ENCODE data around the gene TOX3. TPM values are rescaled to one million over a fixed set of nuclear protein-coding genes. Genes with fewer than 3 reads are reported as not detected.

The TOX3 gene
- total and polyA plus RNA-seq, 9 donors, result 0.44 to 2.2 (median 1.5) TPM

DNA sequence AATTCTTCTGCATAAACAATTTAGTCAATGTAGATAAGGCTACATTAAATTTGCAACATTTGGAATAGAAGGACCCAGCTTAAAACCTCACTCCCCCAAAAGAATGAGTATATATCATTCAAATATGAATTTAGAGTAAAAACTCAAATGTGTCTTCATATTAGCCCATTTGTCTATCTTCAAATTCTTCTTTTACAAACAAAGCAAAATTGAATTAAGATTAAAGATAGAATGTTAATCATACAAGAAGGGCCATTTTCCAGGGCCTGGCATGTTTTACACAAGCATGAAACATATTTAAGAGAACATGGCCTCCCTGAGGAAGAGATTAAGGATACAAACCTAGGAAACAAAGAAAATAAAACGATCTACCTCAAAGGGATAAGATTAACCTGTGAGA, 8.4 kb downstream of the TOX3 start:
- Histone ChIP-seq H3K27me3 (ENCODE audit: control insufficient read depth, insufficient read depth, low read length) (peaks cover 2% of the 10 kb centered on the region), H3K4me1 (ENCODE audit: control insufficient read depth, insufficient read depth, low read length) (no peaks in the 10 kb centered on the region), H3K9me3 (replicated peaks; ENCODE audit: control insufficient read depth, low read depth, low read length) (no peaks in the 10 kb centered on the region), H3K27ac (ENCODE audit: low read length) (no peak overlapping the region), H3K4me3 (ENCODE audit: low read length) (no peak overlapping the region), H3K36me3 (ENCODE audit: control insufficient read depth, insufficient read depth, low read length) (no peaks in the 10 kb centered on the region)
- no peak for DNase-seq
- WGBS (ENCODE audit: insufficient coverage), result no CpG with 5 or more reads among the region's 1 CpG

GRCh38 chr16:52537516-52537915, 9.4 kb downstream of the TOX3 start:
- Histone ChIP-seq H3K36me3 (ENCODE audit: control insufficient read depth, insufficient read depth, low read length) (no peaks in the 10 kb centered on the region), H3K27ac (ENCODE audit: low read length) (no peak overlapping the region), H3K27me3 (ENCODE audit: control insufficient read depth, insufficient read depth, low read length) (no peaks in the 10 kb centered on the region), H3K9me3 (replicated peaks; ENCODE audit: control insufficient read depth, low read depth, low read length) (no peaks in the 10 kb centered on the region), H3K4me1 (ENCODE audit: control insufficient read depth, insufficient read depth, low read length) (no peaks in the 10 kb centered on the region), H3K4me3 (ENCODE audit: low read length) (no peak overlapping the region)
- 72% methylated on average over 3 of the region's 3 CpGs for WGBS (ENCODE audit: insufficient coverage)
- peak; percentile 10 for DNase-seq

DNA sequence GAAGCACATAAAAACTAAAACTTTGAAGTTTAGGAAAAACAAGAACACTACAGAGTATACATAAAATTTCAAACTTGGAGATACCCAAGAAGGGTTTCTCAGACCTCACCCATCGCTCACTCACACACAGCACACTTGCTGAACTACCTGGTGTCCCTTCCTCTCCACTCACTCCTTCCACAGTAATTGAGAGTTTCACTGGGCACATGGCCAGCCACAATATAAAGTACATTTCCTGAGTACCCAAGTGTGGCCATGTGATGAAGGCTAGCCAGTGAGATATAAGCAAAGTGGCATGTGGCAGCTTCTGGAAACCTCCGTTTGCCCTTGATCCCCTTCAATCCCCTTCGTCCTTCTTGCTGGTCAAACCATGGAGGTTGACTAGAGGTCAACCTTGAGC, 11.9 kb downstream of the TOX3 start:
- Histone ChIP-seq H3K27ac (ENCODE audit: low read length) (no peak overlapping the region), H3K27me3 (ENCODE audit: control insufficient read depth, insufficient read depth, low read length) (no peaks in the 10 kb centered on the region), H3K4me1 (ENCODE audit: control insufficient read depth, insufficient read depth, low read length) (no peaks in the 10 kb centered on the region), H3K4me3 (ENCODE audit: low read length) (no peak overlapping the region), H3K9me3 (replicated peaks; ENCODE audit: control insufficient read depth, low read depth, low read length) (no peaks in the 10 kb centered on the region), H3K36me3 (ENCODE audit: control insufficient read depth, insufficient read depth, low read length) (no peaks in the 10 kb centered on the region)
- DNase-seq, result no peak
- no CpG with 5 or more reads among the region's 3 CpGs for WGBS (ENCODE audit: insufficient coverage)

GRCh38 chr16:52533296-52533695, 13.6 kb downstream of the TOX3 start:
- Histone ChIP-seq H3K27me3 (ENCODE audit: control insufficient read depth, insufficient read depth, low read length) (no peaks in the 10 kb centered on the region), H3K9me3 (replicated peaks; ENCODE audit: control insufficient read depth, low read depth, low read length) (no peaks in the 10 kb centered on the region), H3K4me3 (ENCODE audit: low read length) (no peak overlapping the region), H3K27ac (ENCODE audit: low read length) (no peak overlapping the region), H3K36me3 (ENCODE audit: control insufficient read depth, insufficient read depth, low read length) (no peaks in the 10 kb centered on the region), H3K4me1 (ENCODE audit: control insufficient read depth, insufficient read depth, low read length) (no peaks in the 10 kb centered on the region)
- DNase-seq, result no peak
- WGBS (ENCODE audit: insufficient coverage), result no CpG with 5 or more reads among the region's 1 CpG

- Histone ChIP-seq H3K36me3 (ENCODE audit: control insufficient read depth, insufficient read depth, low read length) (no peaks in the 10 kb centered on the region), H3K4me1 (ENCODE audit: control insufficient read depth, insufficient read depth, low read length) (no peaks in the 10 kb centered on the region), H3K27ac (ENCODE audit: low read length) (no peak overlapping the region), H3K4me3 (ENCODE audit: low read length) (no peak overlapping the region), H3K9me3 (replicated peaks; ENCODE audit: control insufficient read depth, low read depth, low read length) (no peaks in the 10 kb centered on the region), H3K27me3 (ENCODE audit: control insufficient read depth, insufficient read depth, low read length) (no peaks in the 10 kb centered on the region)
- DNase-seq, result no peak
- WGBS (ENCODE audit: insufficient coverage), result 91% methylated on average over 7 of the region's 8 CpGs
Measured at GRCh38 chr16:52532384-52532783, 14.6 kb downstream of the TOX3 start.

DNA sequence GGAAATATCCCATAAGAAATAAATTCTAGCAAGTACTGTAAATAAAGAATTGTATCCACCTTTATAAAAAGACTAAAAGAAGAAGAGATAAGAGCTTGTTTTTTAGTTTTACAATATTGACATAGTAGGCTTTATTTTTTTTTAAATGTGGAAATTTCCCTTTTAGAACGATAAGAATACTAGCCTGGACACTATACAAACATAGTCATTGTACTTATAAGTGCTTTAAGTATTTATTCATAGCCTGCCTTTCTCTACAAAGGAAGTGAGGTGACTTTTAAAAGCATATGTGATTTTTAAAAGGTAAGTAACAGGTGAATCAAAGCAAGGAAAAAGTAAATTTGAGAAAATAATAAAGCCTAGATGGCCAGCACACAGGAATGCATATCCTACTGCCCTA, 17.7 kb downstream of the TOX3 start:
- no peaks in the 10 kb centered on the region for H3K4me1 ChIP-seq (ENCODE audit: control insufficient read depth, insufficient read depth, low read length)
- no peaks in the 10 kb centered on the region for H3K36me3 ChIP-seq (ENCODE audit: control insufficient read depth, insufficient read depth, low read length)
- DNase-seq, result no peak
- no CpG with 5 or more reads among the region's 1 CpG for WGBS (ENCODE audit: insufficient coverage)
- H3K27ac ChIP-seq (ENCODE audit: low read length), result no peak overlapping the region
- no peaks in the 10 kb centered on the region for H3K9me3 ChIP-seq (replicated peaks; ENCODE audit: control insufficient read depth, low read depth, low read length)
- no peak overlapping the region for H3K4me3 ChIP-seq (ENCODE audit: low read length)
- H3K27me3 ChIP-seq (ENCODE audit: control insufficient read depth, insufficient read depth, low read length), result no peaks in the 10 kb centered on the region

GRCh38 chr16:52528393-52529065, 18.4 kb downstream of the TOX3 start:
- H3K36me3 ChIP-seq (ENCODE audit: control insufficient read depth, insufficient read depth, low read length), result no peaks in the 10 kb centered on the region
- H3K27me3 ChIP-seq (ENCODE audit: control insufficient read depth, insufficient read depth, low read length), result no peaks in the 10 kb centered on the region
- no peaks in the 10 kb centered on the region for H3K9me3 ChIP-seq (replicated peaks; ENCODE audit: control insufficient read depth, low read depth, low read length)
- no peaks in the 10 kb centered on the region for H3K4me1 ChIP-seq (ENCODE audit: control insufficient read depth, insufficient read depth, low read length)
- H3K27ac ChIP-seq (ENCODE audit: low read length), result no peak overlapping the region
- 84% methylated on average over 2 of the region's 5 CpGs for WGBS (ENCODE audit: insufficient coverage)
- no peak overlapping the region for H3K4me3 ChIP-seq (ENCODE audit: low read length)
- no peak for DNase-seq

DNA sequence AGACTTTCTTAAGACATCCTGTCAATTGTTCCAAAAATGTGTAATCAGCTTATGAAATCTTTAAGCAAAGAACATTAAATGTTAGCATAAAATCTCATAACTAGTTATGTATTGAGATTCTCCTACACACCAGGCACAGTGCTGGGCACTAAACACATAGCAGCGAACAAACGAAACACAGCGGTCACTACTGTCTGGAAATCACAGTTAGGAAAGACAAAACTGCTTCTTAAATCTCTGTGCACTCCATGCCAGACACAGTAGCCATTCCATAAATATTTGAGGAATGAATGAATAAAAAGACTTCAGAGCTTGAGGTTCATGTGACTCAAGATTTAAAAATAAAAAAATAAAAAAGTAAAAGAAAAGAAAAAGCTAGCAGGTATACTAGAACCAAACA, 20.1 kb downstream of the TOX3 start:
- no peaks in the 10 kb centered on the region for H3K9me3 ChIP-seq (replicated peaks; ENCODE audit: control insufficient read depth, low read depth, low read length)
- no peak overlapping the region for H3K4me3 ChIP-seq (ENCODE audit: low read length)
- no peak for DNase-seq
- no CpG with 5 or more reads among the region's 3 CpGs for WGBS (ENCODE audit: insufficient coverage)
- no peak overlapping the region for H3K27ac ChIP-seq (ENCODE audit: low read length)
- H3K4me1 ChIP-seq (ENCODE audit: control insufficient read depth, insufficient read depth, low read length), result no peaks in the 10 kb centered on the region
- no peaks in the 10 kb centered on the region for H3K27me3 ChIP-seq (ENCODE audit: control insufficient read depth, insufficient read depth, low read length)
- no peaks in the 10 kb centered on the region for H3K36me3 ChIP-seq (ENCODE audit: control insufficient read depth, insufficient read depth, low read length)

GRCh38 chr16:52526116-52526828, 20.7 kb downstream of the TOX3 start:
- no peak for DNase-seq
- Histone ChIP-seq H3K27me3 (ENCODE audit: control insufficient read depth, insufficient read depth, low read length) (no peaks in the 10 kb centered on the region), H3K36me3 (ENCODE audit: control insufficient read depth, insufficient read depth, low read length) (no peaks in the 10 kb centered on the region), H3K27ac (ENCODE audit: low read length) (no peak overlapping the region), H3K4me1 (ENCODE audit: control insufficient read depth, insufficient read depth, low read length) (no peaks in the 10 kb centered on the region), H3K4me3 (ENCODE audit: low read length) (no peak overlapping the region), H3K9me3 (replicated peaks; ENCODE audit: control insufficient read depth, low read depth, low read length) (no peaks in the 10 kb centered on the region)
- no CpG with 5 or more reads among the region's 8 CpGs for WGBS (ENCODE audit: insufficient coverage)

DNA sequence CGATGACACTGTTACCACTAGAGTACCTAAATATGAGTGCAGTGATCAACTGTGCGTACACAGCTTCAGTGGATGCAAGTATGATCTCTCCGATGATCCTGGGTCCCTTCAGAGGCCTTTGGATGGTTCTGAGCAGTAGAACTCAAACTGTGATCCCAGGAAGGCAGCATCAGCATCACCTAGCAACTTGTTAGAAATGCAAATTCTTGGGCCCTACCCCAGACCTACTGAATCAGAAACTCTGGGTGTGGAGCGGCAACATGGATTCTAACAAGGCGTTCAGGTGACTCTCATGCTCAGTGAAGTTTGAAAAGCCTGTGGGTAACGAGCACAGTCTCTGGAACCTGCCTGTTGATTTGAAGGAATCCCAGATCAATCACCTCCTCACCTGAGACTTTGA, 25.4 kb downstream of the TOX3 start:
- WGBS (ENCODE audit: insufficient coverage), result 82% methylated on average over 6 of the region's 6 CpGs
- no peak for DNase-seq
- H3K4me1 ChIP-seq (ENCODE audit: control insufficient read depth, insufficient read depth, low read length), result no peaks in the 10 kb centered on the region

More for the DNA sequence above, 25.4 kb downstream of the TOX3 start:
- no peak overlapping the region for H3K27ac ChIP-seq (ENCODE audit: low read length)
- no peaks in the 10 kb centered on the region for H3K27me3 ChIP-seq (ENCODE audit: control insufficient read depth, insufficient read depth, low read length)
- no peaks in the 10 kb centered on the region for H3K9me3 ChIP-seq (replicated peaks; ENCODE audit: control insufficient read depth, low read depth, low read length)
- no peaks in the 10 kb centered on the region for H3K36me3 ChIP-seq (ENCODE audit: control insufficient read depth, insufficient read depth, low read length)
- H3K4me3 ChIP-seq (ENCODE audit: low read length), result no peak overlapping the region
